ENCODE data around the gene TGIF2. TPM values are rescaled to one million over a fixed set of nuclear protein-coding genes. Genes with fewer than 3 reads are reported as not detected.

Gene TGIF2
- total RNA-seq, 1 donor from 2014 or later: 7.6 TPM

DNA sequence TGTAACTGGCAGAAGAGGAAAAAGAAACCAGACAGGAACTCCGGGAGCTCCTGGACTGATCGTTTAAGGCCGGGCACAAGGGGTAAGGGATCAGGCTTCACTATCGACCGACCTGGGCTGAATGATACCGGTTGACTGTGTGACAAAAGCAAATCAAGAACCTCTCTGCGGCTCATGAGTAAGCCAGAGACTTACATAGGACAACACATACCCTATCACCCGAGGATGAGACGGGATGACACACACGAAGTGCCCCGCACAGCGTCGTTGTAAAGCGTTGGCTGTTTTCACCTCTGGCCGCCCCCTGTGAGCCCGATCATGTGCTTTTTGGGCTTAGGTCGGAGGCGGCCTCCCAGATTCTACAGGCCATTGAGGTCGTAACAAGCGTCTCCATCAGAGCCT lies 695 bp upstream of the TGIF2 start:
- intact Hi-C loops (cut with micrococcal nuclease): no loop called here
- DNase-seq (peak; percentile 46), ATAC-seq (peak; percentile 2)

DNA sequence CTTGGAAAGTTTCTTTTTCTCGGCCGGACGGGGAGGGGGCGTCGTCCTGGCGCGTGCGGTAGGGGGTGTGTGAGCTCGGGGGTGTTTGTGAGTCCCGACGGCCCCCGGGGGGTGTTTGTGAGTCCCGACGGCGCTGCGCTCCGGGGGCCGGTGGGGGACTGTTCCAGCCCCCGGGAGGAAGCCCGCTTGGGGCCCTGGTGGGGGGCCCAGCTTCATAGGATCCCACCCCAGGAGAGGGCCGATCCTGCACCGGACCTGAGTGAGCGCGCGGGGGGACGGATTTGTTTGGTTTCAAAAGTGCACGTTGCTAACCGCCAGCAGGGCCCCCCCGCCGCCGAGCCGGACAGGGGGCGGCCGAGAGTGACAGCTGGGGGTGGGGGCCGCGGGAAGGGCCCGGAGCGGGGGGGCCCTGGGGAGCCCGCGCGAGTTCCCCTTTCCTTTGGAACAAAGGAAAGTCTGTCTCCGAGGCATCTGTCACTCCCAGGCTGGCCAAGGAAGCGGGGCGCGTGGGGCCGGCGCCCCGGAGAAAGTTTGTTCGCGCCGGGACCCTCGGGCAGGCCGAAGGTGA lies 485 bp downstream of the TGIF2 start:
- peak; percentile 62 for DNase-seq
- intact Hi-C loops (cut with micrococcal nuclease): no loop called here
- ATAC-seq: peak; percentile 26

DNA sequence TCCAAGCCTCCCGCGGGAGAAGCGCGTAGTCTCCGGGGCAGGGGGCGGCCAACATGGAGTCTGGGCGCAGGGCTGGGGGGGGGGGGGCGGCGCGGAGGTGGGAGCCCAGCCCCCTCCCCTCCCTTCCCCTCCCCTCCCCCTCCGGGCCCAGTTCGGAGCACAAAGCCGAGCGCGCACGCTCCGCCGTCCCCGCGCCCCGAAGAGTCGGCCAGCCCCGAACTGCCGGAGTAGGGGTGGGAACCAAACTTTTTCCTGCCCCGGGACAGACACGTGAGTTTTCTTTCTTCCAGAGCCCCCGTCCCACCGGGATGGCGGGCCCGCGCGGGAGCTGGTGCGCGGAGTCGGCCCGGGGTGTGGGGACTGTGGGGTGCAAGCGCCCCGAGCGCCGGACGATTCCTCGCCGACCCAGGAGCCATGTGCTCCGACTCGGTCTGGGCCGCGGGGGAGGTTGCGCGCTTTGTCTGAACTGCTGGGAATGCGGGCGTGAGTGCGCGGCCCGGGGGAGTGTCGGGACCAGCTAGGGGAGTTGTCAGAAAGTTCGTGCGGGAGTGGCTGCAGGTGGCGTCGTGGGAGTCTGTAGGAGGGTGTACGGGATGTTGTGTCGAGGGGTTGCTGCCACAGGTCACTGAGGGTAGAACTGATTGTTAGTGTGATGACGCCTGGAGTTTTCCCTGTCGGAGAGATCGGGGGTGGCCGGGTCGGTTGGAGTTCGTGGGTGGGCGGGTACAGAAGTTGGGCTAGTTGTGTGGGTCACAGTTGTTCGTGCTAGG lies 1.2 kb downstream of the TGIF2 start:
- peak; percentile 47 for ATAC-seq
- intact Hi-C loops (cut with micrococcal nuclease): no loop called here
- peak; percentile 64 for DNase-seq

- intact Hi-C loops (cut with micrococcal nuclease): no loop called here
- ATAC-seq (no peak), DNase-seq (no peak)
Measured at GRCh38 chr20:36576081-36576445, 2.7 kb downstream of the TGIF2 start.

- no peak for ATAC-seq
- intact Hi-C loops (cut with micrococcal nuclease): no loop called here
- DNase-seq: no peak
Measured at GRCh38 chr20:36578356-36579041, 5.1 kb downstream of the TGIF2 start.

DNA sequence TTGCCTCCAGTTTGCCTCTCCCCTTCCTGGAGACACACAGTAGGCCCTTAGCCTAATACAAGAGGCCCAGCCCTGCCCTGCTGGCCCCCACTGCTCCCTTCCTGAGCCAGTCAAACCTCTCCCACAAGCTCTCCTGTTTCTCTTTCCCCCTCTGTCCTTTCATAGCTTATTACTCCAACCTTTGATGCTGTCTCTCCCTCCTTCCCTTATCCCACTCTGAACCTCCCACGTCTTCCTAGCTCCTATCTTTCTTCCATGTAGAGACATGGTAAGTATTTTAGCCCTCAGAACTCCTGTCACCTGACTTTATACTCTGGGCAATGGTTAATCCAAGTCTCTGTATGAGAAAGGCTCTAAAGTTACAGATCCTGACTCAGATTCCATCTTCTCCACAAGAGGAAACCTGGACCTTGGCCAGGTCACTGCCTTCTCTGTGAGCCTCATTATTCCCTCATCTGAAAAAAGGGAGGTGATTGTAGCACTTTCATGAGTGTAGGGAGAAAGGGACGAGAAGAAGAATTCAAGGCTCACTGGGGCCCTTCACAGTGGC lies 6.7 kb downstream of the TGIF2 start:
- no peak for DNase-seq
- intact Hi-C loops (cut with micrococcal nuclease): no loop called here
- no peak for ATAC-seq

GRCh38 chr20:36582322-36582721 lies 8.9 kb downstream of the TGIF2 start:
- DNase-seq (no peak), ATAC-seq (no peak)
- intact Hi-C loops (cut with micrococcal nuclease): no loop called here

GRCh38 chr20:36582821-36583220 lies 9.4 kb downstream of the TGIF2 start:
- ATAC-seq (no peak), DNase-seq (no peak)
- intact Hi-C loops (cut with micrococcal nuclease): no loop called here

DNA sequence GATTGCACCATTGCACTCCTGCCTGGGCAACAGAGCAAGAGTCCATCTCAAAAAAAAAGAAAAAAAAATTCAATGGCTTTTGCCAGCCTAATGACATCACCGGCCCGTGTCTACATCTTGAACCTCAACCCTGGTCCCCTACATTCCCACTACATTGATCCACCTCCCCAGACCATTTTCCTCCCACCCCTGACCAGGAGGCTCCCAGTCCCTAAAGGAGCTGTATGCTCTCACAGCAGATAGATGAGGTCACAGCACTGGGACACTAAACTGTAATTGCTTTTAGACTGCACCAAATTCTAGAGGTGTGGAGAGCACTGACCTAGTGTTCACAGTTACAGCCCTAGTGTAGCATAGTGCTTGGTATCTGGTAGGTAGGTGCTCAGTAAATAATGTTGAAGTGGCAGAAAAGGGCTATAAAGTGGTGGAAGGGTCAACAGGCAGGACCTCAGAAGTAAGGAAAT lies 10.7 kb downstream of the TGIF2 start:
- DNase-seq: no peak

GRCh38 chr20:36585410-36586125 lies 12.2 kb downstream of the TGIF2 start:
- ATAC-seq (no peak), DNase-seq (no peak)
- intact Hi-C loops (cut with micrococcal nuclease): no loop called here

More for the DNA sequence above, 10.7 kb downstream of the TGIF2 start:
- no peak for ATAC-seq
- intact Hi-C loops (cut with micrococcal nuclease): no loop called here

- peak; percentile 45 for ATAC-seq
- intact Hi-C loops (cut with micrococcal nuclease): no loop called here
Measured at GRCh38 chr20:36587388-36588070, 14.1 kb downstream of the TGIF2 start.

DNA sequence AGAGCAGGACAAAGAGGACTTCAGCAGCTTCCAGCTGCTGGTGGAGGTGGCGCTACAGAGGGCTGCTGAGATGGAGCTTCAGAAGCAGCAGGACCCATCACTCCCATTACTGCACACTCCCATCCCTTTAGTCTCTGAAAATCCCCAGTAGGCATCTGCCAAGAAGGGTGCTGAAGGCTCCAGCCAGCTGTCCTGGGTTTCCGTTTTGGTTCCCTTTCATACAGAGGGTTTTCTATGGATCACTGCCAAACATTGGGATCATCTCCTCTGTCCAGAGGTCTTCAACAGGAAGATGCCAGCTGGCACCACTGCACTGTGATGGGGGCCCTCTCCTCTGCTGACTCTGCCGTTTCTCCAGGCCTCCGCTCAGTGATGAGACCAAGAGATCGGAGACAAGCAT lies 17.9 kb downstream of the TGIF2 start:
- ATAC-seq (no peak), DNase-seq (no peak)
- intact Hi-C loops (cut with micrococcal nuclease): no loop called here

More at GRCh38 chr20:36587388-36588070, 14.1 kb downstream of the TGIF2 start:
- no peak for DNase-seq

DNA sequence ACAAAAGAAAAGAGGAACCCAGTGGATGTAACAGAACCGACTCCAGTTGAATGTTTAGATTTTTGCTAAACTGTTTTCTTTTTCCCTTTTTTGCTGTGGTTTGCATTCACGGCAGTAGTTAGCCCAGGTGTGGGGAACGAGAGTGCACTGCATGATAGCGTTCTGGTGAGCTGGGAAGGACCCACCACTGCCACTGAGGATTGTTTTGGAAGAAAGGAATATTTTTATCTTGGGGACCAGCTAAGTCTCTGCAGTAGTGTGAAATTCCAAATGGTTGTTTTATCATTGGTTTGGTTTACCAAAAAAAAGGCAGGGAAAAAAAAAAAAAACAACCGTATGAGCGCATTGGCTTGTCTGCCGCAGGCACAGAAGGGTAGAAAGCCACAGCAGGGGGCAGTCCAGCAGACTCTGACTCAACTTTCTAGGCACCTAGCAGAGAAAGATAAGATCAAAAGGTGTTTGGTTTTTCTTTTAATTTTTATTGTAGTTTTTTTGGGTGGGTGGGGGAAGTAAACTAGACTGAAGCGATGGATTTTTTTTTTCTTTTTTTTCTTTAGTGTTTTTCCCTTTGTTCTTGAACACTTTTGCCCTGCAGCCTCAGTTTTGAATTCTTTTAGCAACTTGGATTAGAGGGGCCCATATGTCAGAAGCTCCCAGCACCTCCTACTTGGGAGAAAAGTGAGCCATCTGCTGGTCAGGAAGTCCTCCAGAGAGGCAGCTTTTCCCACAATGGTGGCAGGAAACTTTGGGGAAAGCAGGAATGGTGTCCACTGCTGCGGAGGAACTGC lies 18.7 kb downstream of the TGIF2 start:
- DNase-seq (no peak), ATAC-seq (peak; percentile 57)
- intact Hi-C loops (cut with micrococcal nuclease): no loop called here

GRCh38 chr20:36593347-36593929 lies 20.0 kb downstream of the TGIF2 start:
- ATAC-seq (no peak), DNase-seq (no peak)
- intact Hi-C loops (cut with micrococcal nuclease): no loop called here

- no peak for ATAC-seq
- intact Hi-C loops (cut with micrococcal nuclease): no loop called here
- no peak for DNase-seq
Measured at GRCh38 chr20:36599912-36600345, 26.5 kb downstream of the TGIF2 start.

DNA sequence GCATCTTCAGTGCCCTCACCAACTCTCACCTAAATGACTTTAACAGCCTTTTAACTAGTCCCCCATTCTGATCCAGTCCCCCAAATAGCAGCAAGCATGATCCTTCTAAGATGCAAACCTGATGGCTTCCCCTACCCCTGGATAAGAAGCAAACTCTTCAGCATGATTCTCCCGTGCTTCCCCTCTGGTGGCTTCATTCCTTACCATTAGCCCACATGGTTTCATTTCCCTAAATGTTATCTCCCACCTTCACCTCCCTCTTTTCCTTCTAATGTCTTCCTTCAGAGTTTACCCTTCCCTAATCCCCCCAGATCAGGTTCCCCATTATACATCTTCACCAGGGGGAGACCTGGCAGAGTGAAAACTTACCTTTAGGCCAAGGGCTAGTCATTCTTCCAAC lies 28.1 kb downstream of the TGIF2 start:
- no peak for DNase-seq
- intact Hi-C loops (cut with micrococcal nuclease): no loop called here
- no peak for ATAC-seq

DNA sequence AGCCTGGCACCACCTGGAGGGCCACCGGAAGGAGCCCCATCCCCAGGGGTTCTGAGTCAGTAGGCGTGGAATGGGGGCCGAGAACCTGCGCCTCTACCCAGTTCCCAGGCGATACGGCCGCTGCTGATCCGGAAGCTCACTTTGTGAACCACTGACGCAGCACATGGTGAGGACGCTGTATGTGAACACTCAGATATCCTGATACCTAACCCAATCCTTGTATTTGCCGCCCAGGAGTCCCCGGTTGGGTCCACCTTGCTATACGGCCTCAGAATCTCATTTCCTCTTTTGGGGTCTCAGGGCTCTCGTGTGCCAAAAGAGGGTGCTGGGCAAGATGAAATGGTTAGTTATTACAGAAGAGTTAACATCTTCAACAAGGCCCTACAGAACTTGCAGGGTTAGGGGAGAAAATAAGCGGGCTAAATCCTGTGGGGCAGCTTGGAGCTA lies 31.6 kb downstream of the TGIF2 start:
- peak; percentile 50 for DNase-seq
- intact Hi-C loops (cut with micrococcal nuclease): no loop called here
- ATAC-seq: peak; percentile 7
